Endothelial cell of hepatic sinusoid (primary cell): ENCODE measurements around the gene PLCB3.
"Not testable (repeated sequence)": the region's sequence is repeated elsewhere in the genome, so short reads cannot be mapped to it uniquely, and the experiment has no call there.

Experiments used
- in situ Hi-C: cut with HindIII; loops from 2 replicates; pipeline ENCODE4 v1.10.0; 2017; ENCODE audit warnings: low sequenced_read_pairs

Gene PLCB3

DNA sequence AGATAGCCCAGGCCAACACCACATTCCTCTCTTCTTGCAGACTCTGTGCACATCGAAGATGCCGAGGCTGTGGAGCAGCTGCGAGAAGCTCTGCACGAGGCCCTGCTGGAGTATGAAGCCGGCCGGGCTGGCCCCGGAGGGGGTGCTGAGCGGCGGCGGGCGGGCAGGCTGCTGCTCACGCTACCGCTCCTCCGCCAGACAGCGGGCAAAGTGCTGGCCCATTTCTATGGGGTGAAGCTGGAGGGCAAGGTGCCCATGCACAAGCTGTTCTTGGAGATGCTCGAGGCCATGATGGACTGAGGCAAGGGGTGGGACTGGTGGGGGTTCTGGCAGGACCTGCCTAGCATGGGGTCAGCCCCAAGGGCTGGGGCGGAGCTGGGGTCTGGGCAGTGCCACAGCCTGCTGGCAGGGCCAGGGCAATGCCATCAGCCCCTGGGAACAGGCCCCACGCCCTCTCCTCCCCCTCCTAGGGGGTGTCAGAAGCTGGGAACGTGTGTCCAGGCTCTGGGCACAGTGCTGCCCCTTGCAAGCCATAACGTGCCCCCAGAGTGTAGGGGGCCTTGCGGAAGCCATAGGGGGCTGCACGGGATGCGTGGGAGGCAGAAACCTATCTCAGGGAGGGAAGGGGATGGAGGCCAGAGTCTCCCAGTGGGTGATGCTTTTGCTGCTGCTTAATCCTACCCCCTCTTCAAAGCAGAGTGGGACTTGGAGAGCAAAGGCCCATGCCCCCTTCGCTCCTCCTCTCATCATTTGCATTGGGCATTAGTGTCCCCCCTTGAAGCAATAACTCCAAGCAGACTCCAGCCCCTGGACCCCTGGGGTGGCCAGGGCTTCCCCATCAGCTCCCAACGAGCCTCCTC lies 64.6 kb downstream of the PLCB3 start:
- in situ Hi-C loops: not testable (repeated sequence)

GRCh38 chr11:64316672-64317324 lies 65.5 kb downstream of the PLCB3 start:
- in situ Hi-C loops: no loop called here

DNA sequence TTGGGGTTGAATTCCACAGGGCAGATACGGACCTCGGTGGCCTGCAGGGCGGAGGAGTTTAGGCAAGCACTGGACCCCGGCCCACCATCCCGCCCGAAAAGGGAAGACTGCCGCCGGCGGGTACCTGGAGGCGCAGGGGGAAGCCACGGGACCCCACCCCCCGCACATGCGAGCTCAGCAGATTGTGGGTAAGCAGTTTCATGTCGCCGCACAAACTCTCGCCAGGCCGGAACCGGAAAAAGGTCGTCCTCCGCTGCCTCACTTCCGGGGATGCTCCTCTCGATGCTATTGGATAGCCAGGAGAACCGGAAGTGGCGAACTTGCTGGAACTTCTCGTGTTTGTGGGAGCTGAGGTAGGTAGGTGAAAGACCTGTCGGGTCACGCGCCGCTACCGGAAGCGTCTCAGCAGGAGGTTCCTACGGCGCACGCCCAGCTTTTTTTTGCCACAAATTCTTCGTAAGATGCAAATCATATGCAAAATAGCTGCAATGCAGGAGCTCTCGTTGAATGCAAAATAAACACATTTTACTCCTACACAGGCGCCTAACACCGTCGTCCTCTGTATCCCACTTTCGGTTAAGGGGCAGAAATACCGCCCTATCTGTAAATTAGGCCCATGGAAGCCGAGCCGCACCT lies 66.1 kb downstream of the PLCB3 start, which contains the start of gene TRMT112:
Gene TRMT112 (minus strand): TSS at position 235 of the 636 bp plus-strand sequence. CDS start 33 bp downstream, at position 202.
- in situ Hi-C loops: no loop called here

DNA sequence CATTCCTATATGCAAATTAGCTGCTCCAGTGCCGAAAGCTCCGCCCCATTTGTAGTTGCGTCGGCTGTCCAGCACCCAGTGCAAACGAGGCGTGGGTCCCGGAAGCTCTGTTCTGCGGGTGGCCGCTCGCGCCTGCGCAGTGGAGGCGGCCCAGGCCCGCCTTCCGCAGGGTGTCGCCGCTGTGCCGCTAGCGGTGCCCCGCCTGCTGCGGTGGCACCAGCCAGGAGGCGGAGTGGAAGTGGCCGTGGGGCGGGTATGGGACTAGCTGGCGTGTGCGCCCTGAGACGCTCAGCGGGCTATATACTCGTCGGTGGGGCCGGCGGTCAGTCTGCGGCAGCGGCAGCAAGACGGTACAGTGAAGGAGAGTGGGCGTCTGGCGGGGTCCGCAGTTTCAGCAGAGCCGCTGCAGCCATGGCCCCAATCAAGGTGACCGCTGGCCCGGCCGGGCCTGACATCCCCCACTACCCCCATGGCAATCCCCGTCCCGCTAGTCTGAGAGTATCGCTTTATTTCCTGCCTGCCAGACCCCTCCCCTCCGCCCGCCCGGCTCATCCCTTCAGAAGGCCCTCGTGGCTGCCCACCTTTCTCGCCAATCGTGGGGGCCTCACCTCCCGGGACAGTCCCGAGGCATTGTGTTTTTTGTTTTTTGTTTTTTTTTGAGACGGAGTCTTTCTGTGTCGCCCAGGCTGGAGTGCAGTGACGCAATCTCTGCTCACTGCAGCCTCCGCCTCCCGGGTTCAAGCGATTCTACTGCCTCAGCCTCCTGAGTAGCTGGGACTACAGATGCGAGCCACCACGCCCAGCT lies 66.8 kb downstream of the PLCB3 start, which contains the start of gene PRDX5:
Gene PRDX5 (plus strand): TSS at position 161 of the 805 bp plus-strand sequence. CDS start 95 bp downstream, at position 256.
- in situ Hi-C loops: no loop called here
